Measurements from ENCODE around the gene DCANP1.

DCANP1 gene

GRCh38 chr5:135446615-135447014 lies 533 bp downstream of the DCANP1 start:
- Histone ChIP-seq H3K4me1 (ENCODE audit: control insufficient read depth, insufficient read depth, low read length) (no peaks in the 10 kb centered on the region; the same call in 1 of the 2 replicates), H3K4me3 (ENCODE audit: low read length) (no peak overlapping the region)

GRCh38 chr5:135446206-135446605 lies 942 bp downstream of the DCANP1 start:
- Histone ChIP-seq H3K36me3 (ENCODE audit: control insufficient read depth, insufficient read depth, low read length) (no peaks in the 10 kb centered on the region), H3K4me1 (ENCODE audit: control insufficient read depth, insufficient read depth, low read length) (no peaks in the 10 kb centered on the region; the same call in 1 of the 2 replicates), H3K4me3 (ENCODE audit: low read length) (no peak overlapping the region), H3K27ac (ENCODE audit: low read length) (no peak overlapping the region), H3K27me3 (ENCODE audit: control insufficient read depth, insufficient read depth, low read length) (no peaks in the 10 kb centered on the region), H3K9me3 (ENCODE audit: control insufficient read depth, insufficient read depth, low read length) (no peaks in the 10 kb centered on the region)
- no peak for DNase-seq (ENCODE audit: low read depth, low spot score)
- WGBS (ENCODE audit: insufficient coverage, insufficient read length), result no CpG with 5 or more reads among the region's 9 CpGs

More at GRCh38 chr5:135446615-135447014, 533 bp downstream of the DCANP1 start:
- no peaks in the 10 kb centered on the region for H3K36me3 ChIP-seq (ENCODE audit: control insufficient read depth, insufficient read depth, low read length)
- WGBS (ENCODE audit: insufficient coverage, insufficient read length), result no CpG with 5 or more reads among the region's 7 CpGs
- no peak overlapping the region for H3K27ac ChIP-seq (ENCODE audit: low read length)
- DNase-seq (ENCODE audit: low read depth, low spot score), result no peak
- no peaks in the 10 kb centered on the region for H3K9me3 ChIP-seq (ENCODE audit: control insufficient read depth, insufficient read depth, low read length)
- H3K27me3 ChIP-seq (ENCODE audit: control insufficient read depth, insufficient read depth, low read length), result no peaks in the 10 kb centered on the region

GRCh38 chr5:135445306-135445985 lies 1.7 kb downstream of the DCANP1 start:
- Histone ChIP-seq H3K9me3 (ENCODE audit: control insufficient read depth, insufficient read depth, low read length) (no peaks in the 10 kb centered on the region), H3K27ac (ENCODE audit: low read length) (no peak overlapping the region), H3K36me3 (ENCODE audit: control insufficient read depth, insufficient read depth, low read length) (no peaks in the 10 kb centered on the region), H3K4me1 (ENCODE audit: control insufficient read depth, insufficient read depth, low read length) (no peaks in the 10 kb centered on the region; the same call in 1 of the 2 replicates), H3K27me3 (ENCODE audit: control insufficient read depth, insufficient read depth, low read length) (no peaks in the 10 kb centered on the region), H3K4me3 (ENCODE audit: low read length) (no peak overlapping the region)
- no peak for DNase-seq (ENCODE audit: low read depth, low spot score)
- WGBS (ENCODE audit: insufficient coverage, insufficient read length), result no CpG with 5 or more reads among the region's 14 CpGs

GRCh38 chr5:135444881-135445280 lies 2.3 kb downstream of the DCANP1 start:
- Histone ChIP-seq H3K27me3 (ENCODE audit: control insufficient read depth, insufficient read depth, low read length) (no peaks in the 10 kb centered on the region), H3K4me3 (ENCODE audit: low read length) (no peak overlapping the region), H3K36me3 (ENCODE audit: control insufficient read depth, insufficient read depth, low read length) (no peaks in the 10 kb centered on the region), H3K27ac (ENCODE audit: low read length) (no peak overlapping the region), H3K4me1 (ENCODE audit: control insufficient read depth, insufficient read depth, low read length) (no peaks in the 10 kb centered on the region; the same call in 1 of the 2 replicates), H3K9me3 (ENCODE audit: control insufficient read depth, insufficient read depth, low read length) (no peaks in the 10 kb centered on the region)
- no peak for DNase-seq (ENCODE audit: low read depth, low spot score)
- no CpG with 5 or more reads among the region's 6 CpGs for WGBS (ENCODE audit: insufficient coverage, insufficient read length)

- Histone ChIP-seq H3K27me3 (ENCODE audit: control insufficient read depth, insufficient read depth, low read length) (no peaks in the 10 kb centered on the region), H3K4me1 (ENCODE audit: control insufficient read depth, insufficient read depth, low read length) (no peaks in the 10 kb centered on the region; the same call in 1 of the 2 replicates), H3K9me3 (ENCODE audit: control insufficient read depth, insufficient read depth, low read length) (no peaks in the 10 kb centered on the region), H3K36me3 (ENCODE audit: control insufficient read depth, insufficient read depth, low read length) (no peaks in the 10 kb centered on the region), H3K4me3 (ENCODE audit: low read length) (no peak overlapping the region), H3K27ac (ENCODE audit: low read length) (no peak overlapping the region)
- no peak for DNase-seq (ENCODE audit: low read depth, low spot score)
- WGBS (ENCODE audit: insufficient coverage, insufficient read length), result no CpG with 5 or more reads among the region's 13 CpGs
Measured at GRCh38 chr5:135444360-135444759, 2.8 kb downstream of the DCANP1 start.

GRCh38 chr5:135443161-135443960 lies 3.8 kb downstream of the DCANP1 start:
- DNase-seq (ENCODE audit: low read depth, low spot score), result no peak
- Histone ChIP-seq H3K27me3 (ENCODE audit: control insufficient read depth, insufficient read depth, low read length) (no peaks in the 10 kb centered on the region), H3K27ac (ENCODE audit: low read length) (no peak overlapping the region), H3K36me3 (ENCODE audit: control insufficient read depth, insufficient read depth, low read length) (no peaks in the 10 kb centered on the region), H3K4me3 (ENCODE audit: low read length) (no peak overlapping the region), H3K9me3 (ENCODE audit: control insufficient read depth, insufficient read depth, low read length) (no peaks in the 10 kb centered on the region), H3K4me1 (ENCODE audit: control insufficient read depth, insufficient read depth, low read length) (no peaks in the 10 kb centered on the region; the same call in 1 of the 2 replicates)
- WGBS (ENCODE audit: insufficient coverage, insufficient read length), result no CpG with 5 or more reads among the region's 6 CpGs

- Histone ChIP-seq H3K27ac (ENCODE audit: low read length) (no peak overlapping the region), H3K4me3 (ENCODE audit: low read length) (no peak overlapping the region), H3K36me3 (ENCODE audit: control insufficient read depth, insufficient read depth, low read length) (no peaks in the 10 kb centered on the region), H3K27me3 (ENCODE audit: control insufficient read depth, insufficient read depth, low read length) (no peaks in the 10 kb centered on the region), H3K4me1 (ENCODE audit: control insufficient read depth, insufficient read depth, low read length) (no peaks in the 10 kb centered on the region), H3K9me3 (ENCODE audit: control insufficient read depth, insufficient read depth, low read length) (no peaks in the 10 kb centered on the region)
- WGBS (ENCODE audit: insufficient coverage, insufficient read length), result no CpG with 5 or more reads among the region's 8 CpGs
- no peak for DNase-seq (ENCODE audit: low read depth, low spot score)
Measured at GRCh38 chr5:135442431-135443160, 4.6 kb downstream of the DCANP1 start.

GRCh38 chr5:135441919-135442318 lies 5.2 kb downstream of the DCANP1 start:
- Histone ChIP-seq H3K27ac (ENCODE audit: low read length) (no peak overlapping the region), H3K9me3 (ENCODE audit: control insufficient read depth, insufficient read depth, low read length) (no peaks in the 10 kb centered on the region), H3K36me3 (ENCODE audit: control insufficient read depth, insufficient read depth, low read length) (no peaks in the 10 kb centered on the region), H3K27me3 (ENCODE audit: control insufficient read depth, insufficient read depth, low read length) (no peaks in the 10 kb centered on the region), H3K4me3 (ENCODE audit: low read length) (no peak overlapping the region), H3K4me1 (ENCODE audit: control insufficient read depth, insufficient read depth, low read length) (no peaks in the 10 kb centered on the region)
- DNase-seq (ENCODE audit: low read depth, low spot score), result no peak
- no CpG with 5 or more reads among the region's 4 CpGs for WGBS (ENCODE audit: insufficient coverage, insufficient read length)

GRCh38 chr5:135441350-135441831 lies 5.8 kb downstream of the DCANP1 start:
- no peaks in the 10 kb centered on the region for H3K4me1 ChIP-seq (ENCODE audit: control insufficient read depth, insufficient read depth, low read length)
- no peak overlapping the region for H3K27ac ChIP-seq (ENCODE audit: low read length)
- no peak overlapping the region for H3K4me3 ChIP-seq (ENCODE audit: low read length)
- DNase-seq (ENCODE audit: low read depth, low spot score), result no peak
- H3K9me3 ChIP-seq (ENCODE audit: control insufficient read depth, insufficient read depth, low read length), result no peaks in the 10 kb centered on the region
- WGBS (ENCODE audit: insufficient coverage, insufficient read length), result 100% methylated on average over 2 of the region's 11 CpGs
- no peaks in the 10 kb centered on the region for H3K36me3 ChIP-seq (ENCODE audit: control insufficient read depth, insufficient read depth, low read length)
- no peaks in the 10 kb centered on the region for H3K27me3 ChIP-seq (ENCODE audit: control insufficient read depth, insufficient read depth, low read length)

GRCh38 chr5:135440916-135441315 lies 6.2 kb downstream of the DCANP1 start:
- no peaks in the 10 kb centered on the region for H3K36me3 ChIP-seq (ENCODE audit: control insufficient read depth, insufficient read depth, low read length)
- H3K4me3 ChIP-seq (ENCODE audit: low read length), result no peak overlapping the region
- H3K4me1 ChIP-seq (ENCODE audit: control insufficient read depth, insufficient read depth, low read length), result no peaks in the 10 kb centered on the region
- no peaks in the 10 kb centered on the region for H3K27me3 ChIP-seq (ENCODE audit: control insufficient read depth, insufficient read depth, low read length)
- WGBS (ENCODE audit: insufficient coverage, insufficient read length), result no CpG with 5 or more reads among the region's 6 CpGs
- H3K9me3 ChIP-seq (ENCODE audit: control insufficient read depth, insufficient read depth, low read length), result no peaks in the 10 kb centered on the region
- no peak overlapping the region for H3K27ac ChIP-seq (ENCODE audit: low read length)
- no peak for DNase-seq (ENCODE audit: low read depth, low spot score)
